ENCODE data around the gene ANKRD60.

The ANKRD60 gene, protein sequence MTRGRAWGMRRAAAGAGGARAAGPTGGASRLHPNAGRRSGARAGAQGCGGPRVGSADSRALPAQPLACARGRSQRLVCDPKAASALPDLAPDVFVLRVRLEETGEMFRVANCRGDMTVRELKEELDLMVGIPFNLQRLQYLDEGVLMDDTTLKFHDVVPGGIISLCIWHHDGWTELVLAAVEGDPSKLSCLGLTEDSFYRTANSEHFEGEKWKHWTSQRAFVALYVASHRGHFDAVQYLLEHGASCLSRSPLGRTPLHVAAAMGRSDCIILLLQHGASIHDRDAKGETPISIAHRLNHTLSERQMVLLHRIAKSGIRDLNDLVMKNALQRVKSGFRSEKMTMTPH

DNA sequence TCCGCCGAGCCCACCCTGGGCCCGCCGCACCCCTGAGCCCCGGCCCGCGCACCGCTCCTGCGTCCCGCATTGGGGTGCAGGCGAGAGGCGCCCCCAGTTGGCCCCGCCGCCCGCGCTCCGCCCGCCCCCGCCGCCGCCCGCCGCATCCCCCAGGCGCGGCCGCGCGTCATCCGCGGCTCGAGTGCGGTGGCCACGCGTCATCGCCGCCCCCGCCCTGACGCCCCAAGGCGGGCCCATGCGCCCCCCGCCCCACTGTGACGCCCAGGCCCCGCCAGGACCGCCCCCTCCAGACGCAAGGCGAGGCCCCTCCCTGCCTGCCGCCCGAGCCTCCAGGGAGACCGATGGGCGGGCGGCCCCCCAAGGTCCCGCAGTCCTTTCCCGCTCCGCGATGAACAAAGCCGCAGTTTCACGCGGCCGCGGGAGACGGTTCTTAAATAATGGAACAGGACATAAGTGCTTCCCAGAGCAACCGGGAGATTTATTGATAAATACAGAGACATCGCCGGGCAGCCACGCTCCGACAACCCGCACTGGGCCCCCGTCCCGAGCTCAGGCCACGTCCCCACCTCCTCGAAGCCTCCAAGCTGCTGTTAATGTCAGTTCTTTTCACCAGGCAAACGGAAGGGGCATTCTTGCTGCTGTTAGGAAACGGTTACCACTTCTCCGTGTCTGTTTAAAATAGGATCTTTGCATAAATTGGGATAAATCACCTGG lies at the start of gene ANKRD60:
Gene ANKRD60 (minus strand): TSS at position 170 of the 714 bp plus-strand sequence. CDS start 0 bp downstream, at position 170.
- no peak for DNase-seq (ENCODE audit: low spot score)

DNA sequence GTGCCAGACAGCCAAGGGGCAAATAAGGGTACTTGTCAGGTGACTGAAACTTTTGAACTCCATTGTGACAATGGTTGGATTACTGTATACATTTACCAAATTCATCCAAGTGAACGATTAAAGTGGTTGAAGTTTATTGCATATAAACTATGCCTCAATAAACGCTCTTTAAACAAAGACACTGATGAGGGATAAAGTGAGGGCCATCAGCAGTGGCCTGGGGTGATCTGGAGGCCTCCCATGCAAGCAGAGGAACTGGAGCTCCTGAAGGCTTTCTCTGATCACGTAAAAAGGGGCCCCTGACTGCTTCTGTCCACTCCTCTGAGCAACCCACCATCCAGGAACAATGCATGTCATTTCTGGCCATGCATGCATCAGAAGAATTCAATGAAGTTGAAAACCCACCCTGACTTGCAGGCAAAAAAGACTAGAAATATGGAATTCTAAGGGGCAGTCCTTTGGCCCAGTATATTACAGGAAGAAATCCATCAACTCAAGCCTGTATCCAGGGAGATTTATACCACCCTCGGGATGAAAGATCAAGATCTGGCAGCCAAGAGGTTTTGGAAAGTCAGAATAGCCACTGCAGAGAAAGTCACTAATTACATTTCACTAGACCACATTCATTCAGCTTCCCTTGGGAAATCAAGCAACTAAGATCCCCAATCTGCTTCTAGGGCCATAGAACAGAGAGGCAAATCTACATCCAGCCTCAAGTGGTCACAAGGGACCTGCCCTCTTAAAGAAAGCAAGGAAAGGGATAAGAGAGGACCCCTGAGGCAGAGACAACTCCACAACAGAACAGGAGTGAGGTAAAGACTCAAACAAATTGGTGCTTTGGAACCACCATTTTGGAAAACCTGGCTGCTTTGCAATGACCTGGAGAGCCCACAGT lies 49.4 kb upstream of the ANKRD60 start:
- no peak for DNase-seq (ENCODE audit: low spot score)

DNA sequence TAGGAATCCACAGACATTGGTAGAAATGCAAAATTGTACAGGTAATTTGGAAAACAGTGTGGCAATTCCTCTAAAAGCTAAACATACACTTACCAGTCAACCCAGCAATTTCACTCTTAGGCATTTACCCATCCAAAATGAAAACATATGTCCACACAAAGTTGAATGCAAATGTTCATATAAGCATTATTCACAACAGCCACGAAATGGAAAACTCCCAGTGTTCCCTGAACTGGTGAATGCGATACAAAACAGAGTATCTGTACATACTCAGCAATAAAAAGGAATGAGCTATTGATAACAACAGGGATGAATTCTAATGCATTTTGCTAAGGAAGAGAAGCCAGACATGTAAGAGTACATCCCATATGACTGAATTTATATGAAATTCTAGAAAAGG lies 48.7 kb upstream of the ANKRD60 start:
- DNase-seq (ENCODE audit: low spot score), result no peak

DNA sequence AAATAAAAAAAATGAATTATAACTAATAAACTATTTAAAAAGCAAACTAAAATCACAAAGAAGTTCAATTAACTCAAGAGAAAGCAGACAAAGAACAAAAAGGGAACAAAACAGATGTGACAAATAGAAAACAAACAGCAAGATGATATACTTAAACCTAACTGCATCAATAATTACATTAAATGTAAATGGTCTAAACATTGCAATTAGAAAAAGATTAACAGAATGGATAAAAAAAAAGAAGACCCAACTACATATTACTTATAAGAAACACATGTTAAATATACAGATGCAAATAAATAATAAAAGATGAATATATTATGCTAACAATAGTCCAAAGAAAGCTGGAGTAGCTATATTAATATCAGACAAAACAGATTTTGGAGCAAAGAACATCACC lies 45.9 kb upstream of the ANKRD60 start:
- DNase-seq (ENCODE audit: low spot score), result no peak

DNA sequence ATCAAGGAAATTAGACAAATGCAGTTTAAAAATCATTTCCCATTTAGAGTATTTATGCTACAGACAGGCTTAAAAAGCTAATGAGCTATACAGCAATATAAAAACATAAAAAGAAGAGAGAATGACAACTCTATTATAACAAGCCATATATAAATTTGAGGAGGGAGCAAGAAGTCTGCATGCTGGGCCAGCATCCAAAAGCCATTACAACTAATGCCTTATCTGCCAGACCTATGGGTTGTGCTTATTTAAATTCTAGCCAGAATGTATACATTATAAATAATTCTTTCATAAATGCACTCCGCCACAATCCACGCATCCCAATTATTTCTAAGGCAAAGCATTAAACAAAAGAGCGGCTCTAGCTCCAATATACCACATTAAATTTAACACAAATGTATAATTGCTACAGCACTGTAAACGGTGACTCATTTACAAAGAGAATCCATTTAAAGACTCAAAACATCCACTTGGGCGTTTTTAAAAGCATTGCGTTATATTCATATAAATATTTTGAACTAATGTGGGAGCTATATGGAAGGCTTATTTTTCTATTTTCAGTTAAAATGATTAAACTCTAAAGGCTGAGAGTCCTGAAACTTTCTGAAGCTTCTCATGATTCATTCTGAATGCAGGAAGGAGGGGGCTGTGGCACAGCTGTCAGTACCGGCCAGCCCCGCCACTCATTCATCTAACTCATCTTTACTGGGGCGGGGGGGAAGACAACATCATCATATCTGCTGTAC lies 43.3 kb upstream of the ANKRD60 start:
- no peak for DNase-seq (ENCODE audit: low spot score)

DNA sequence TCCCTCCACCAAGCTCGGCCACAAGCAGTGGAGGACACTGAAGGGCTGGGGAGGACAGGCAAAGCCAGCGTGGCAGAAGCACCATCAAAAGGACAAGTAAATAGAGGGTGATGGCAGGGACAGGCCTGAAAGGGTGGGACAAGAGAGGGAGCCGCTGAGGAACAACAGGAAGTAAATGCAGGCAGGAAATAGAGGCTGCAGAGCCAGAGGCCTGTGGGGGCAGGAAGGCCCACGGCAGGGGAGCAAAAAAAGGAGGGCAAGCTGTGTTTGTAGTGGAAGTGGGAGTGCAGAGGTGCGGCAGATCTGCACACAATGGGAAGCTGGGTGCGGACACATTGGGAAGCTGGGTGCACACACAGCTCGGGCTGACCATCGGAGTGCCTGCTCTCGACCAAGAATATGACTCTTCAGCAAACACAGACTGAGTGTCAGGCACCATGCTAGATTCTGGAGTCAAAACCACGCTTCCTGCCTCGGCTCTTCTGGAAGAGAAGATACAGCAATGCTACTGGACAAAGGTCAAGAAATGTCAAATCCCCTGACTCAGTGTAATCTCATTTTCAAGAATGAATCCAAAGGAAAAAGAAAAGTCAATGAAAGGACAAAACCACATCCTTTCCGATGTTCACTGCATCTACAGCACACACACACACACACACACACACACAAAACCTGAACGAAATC lies 40.6 kb upstream of the ANKRD60 start:
- DNase-seq (ENCODE audit: low spot score), result no peak

DNA sequence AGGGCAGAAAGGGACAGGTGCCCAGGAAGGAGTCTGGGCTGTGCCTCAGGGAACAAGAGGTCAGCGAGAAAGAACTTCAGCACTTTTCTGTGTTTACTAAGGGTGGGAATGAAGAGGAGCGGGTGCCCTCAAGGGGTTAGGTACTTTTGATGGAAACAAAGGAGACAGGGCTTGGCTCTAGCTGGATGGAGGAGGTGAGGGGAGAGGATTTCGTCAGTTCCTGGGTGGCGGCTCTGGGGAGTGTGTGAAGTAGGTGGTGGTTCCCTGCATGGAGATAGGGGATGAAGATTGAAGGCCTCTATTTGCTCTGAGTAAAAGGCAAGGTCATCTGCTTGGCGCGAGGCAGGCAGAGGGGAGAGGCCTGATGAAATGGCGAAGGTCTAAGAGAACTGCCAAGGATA lies 40.0 kb upstream of the ANKRD60 start:
- no peak for DNase-seq (ENCODE audit: low spot score)

DNA sequence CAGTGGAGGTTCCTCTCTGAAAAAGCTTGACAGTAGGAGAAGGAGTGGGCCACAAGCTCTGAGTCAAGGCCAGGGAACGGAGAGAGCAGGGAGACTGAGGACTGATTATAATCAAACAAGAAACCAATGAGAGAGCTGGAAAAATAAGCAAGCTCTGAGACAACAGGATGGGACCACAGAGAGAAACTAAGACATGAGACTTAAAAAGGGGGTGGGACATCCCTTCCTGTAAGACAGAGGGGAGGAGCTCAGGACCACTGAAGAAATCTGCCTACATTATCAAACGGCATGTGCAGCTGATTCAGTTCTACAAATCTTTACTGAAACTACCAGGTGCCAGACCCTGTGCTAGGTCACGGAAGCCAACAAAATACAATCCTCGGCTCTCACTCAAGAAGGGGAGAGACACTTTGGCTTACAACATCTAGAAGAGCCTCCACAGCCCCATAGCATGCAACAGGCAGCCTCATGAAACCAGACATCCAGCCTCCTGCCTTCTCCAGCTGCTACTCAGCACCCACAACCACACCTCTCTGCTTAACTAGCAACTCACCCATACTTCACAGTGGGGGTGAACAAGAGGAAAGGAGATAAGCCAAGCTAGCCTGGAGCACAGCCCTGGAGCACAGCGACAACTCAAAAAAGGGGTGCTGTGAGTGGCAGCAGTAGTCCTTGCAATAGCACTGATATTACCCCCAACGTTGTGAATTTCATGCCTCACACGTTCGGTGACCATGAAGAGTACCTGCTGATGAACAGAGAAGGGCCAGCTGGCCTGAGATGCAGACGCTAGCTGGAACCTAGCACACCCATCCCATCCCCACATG lies 39.1 kb upstream of the ANKRD60 start:
- no peak for DNase-seq (ENCODE audit: low spot score)

DNA sequence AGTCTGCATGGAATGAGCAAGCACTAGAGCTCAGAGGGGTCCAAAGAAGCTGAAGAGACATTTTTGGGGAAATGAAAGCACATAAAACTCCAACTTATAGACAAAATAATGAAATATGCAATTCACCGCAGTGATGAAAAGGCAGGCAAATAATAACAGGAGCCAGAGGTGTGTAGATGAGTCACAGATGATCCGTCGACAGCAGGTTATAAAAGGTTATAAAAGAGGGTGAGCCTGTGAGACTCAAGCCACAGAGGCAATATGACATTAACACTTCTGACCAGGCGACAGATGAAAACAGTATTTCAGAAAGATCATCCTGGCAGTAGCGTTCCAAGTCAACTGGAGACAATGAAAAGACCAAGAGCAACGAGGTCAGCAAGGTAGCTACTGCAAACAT lies 35.8 kb upstream of the ANKRD60 start:
- no peak for DNase-seq (ENCODE audit: low spot score)

DNA sequence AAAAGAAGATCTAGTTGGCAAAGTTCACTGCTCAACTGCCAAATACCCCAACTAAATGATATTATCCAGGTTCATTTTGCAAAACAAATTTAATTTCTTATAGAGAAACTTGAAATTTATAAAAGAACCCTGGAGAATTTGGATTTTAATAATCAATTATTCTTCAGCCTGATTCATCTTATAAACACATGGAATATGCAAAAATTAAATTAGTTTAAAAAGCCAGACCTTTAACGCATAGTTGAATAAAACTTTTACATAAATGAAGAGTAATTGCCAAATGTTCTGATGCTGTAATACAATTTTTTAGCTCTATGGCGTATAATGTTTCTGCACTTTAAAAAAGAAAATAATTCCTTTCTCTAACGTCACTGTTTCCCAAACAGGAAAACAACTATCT lies 33.2 kb upstream of the ANKRD60 start:
- DNase-seq (ENCODE audit: low spot score), result no peak

DNA sequence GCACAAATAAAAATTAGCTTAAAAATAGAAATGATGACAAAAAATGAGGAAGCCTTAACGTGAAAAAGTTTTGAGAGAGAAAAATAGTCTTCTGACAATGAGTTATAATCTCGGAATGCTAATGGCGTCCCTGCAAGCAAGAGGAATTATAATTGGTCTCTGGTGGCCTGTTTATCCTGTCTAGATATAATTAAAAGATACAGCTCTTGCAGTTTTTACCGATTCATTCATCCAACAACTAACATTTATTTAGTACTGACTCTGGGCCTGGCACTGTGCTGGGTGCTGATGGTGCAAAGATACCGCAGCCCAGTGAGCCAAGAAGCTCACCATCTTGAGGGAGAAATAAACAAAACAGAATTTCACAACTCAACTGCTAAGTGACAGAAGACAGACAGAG lies 31.6 kb upstream of the ANKRD60 start:
- no peak for DNase-seq (ENCODE audit: low spot score)

DNA sequence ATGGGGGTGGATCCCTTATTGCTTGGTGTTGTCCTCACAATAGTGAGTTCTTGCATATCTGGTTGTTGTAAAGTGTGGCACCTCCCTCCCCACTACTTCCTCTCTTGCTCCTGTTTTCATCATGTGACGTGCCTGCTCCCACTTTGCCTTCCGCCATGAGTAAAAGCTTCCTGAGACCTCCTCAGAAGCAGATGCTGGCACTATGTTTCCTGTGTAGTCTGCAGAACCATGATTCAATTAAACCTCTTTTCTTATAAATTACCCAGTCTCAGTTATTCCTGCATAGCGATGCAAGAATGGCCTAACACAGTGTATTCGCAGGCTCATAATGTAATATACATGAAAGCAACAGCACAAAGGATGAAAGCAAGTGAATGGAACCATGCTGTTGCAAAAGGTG lies 28.4 kb upstream of the ANKRD60 start:
- DNase-seq (ENCODE audit: low spot score), result no peak

DNA sequence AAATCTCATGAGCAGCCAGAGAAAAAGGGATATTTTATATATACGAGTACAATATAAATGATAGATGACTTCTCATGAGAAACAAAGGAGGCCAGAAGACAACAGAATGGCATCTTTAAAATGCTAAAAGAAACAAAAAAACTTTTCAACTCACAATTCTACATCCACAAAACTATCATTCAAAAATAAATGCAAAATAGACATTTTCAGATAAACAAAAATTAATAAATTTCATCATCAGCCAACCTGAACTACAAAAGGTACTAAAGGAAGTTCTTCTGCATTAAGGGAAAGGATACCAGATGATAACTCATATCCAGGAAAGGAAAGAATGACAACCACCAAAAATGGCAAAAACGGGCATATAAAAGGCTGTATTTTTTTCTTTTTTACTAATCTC lies 27.9 kb upstream of the ANKRD60 start:
- DNase-seq (ENCODE audit: low spot score), result no peak

DNA sequence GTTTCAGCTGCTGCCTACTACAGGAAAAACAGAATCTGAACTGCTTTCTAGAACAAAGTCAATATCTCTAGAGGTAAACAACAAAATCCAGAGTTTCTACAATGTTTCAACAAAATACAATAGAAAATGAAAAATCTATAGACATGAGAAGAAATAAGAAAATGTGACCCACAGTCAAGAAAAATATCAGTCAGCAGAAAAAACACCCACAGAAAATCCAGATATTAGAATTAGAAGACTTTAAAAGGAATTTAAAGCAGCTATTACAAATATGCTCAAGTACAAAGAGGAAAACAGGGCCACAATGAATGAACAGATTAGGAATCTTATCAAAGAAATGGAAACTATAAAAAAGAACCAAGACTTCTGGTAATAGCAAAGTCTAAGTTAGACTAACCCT lies 26.4 kb upstream of the ANKRD60 start:
- no peak for DNase-seq (ENCODE audit: low spot score)

DNA sequence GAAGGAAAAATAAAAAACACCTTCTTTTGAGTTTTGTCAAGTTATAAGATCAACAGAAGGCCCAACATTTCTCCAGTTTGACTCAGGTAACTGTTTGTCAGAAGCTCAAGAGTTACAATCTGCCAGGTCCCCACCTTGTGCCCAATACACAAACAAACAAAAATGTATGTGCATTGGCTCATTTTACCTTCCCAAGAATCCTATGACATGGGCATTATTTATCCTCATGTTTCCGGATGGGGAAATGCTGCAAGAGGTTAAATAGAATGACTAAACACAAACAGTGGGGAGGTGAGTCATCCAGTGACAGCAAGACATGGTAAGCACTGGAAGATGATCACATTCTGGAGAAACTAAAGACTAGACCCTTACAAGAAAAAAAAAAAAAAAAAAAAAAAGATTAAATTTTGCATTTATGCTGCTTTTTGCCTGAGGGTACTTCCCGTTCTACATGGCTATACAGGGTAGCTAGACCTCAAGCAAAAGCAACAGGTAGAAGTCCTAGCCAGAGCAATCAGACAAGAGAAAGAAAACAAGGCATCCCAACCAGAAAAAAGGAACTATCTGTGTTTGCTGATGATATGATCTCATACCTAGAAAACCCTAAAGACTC lies 23.6 kb upstream of the ANKRD60 start:
- DNase-seq (ENCODE audit: low spot score), result peak; percentile 9

DNA sequence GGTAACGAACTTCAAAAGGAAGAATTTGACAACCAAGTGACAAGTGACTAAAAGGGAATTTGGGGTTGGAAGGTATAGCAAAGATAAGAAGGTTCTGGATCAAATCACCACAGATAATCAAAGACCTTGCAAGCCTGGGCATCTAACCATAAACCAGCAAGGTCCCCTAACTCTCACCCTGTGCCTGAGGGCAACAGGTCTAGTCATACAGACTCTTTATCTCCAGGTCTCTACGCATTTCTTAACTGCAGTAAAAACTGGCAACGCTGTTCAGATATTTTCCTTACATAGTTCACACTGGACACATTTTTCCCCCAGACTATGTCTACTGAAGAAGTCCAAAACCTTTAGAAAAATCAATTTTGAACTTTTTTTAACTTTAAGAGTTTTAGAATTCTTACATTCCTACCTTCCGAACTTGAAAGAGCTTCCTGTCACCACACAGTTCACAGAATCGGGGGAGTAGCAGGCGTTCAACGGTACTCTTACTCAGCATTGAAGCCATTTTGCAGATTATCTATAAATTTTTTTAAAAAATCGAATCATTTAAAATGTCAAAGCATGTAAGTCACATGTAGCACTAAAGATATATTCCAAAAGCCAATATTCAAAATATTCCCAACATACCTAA lies 23.0 kb upstream of the ANKRD60 start:
- DNase-seq (ENCODE audit: low spot score), result no peak

DNA sequence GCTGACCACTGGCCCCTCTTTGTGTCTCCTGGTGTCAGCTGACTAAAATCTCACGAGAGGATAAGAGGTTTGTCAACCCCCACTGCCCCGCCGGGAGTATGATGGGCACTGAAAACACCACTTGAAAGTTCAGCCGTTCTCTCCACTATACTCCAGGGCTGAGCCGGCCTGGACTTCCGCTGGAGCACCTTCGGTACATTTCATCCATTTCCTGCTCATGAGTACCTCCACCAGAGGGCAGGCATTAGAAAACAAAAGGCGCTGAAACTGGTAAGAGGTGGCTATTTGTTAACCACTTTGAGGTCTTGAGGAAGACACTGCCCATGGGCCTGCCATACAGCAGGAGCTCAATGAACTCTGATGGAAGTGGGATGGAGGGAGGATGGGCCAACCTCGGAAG lies 17.9 kb upstream of the ANKRD60 start:
- DNase-seq (ENCODE audit: low spot score), result no peak

DNA sequence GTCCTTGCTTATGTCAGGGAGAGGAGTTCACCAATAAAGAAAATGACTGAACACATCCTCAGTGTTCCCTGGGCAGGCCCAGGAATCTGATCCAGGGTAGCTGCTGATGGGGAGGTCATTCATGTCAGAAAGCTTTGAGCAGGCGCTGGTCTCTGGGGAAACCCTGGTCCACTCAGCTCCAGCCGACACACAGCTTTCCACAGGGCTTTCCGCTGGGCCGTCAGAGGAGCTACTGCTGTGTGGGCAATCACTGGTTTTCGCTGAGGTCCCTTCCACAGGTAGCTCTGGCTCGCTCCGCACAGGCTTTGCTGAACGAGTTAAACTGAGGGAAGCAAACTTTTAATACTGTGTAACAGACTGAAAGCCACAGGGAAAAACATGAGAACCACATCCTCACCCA lies 17.5 kb upstream of the ANKRD60 start:
- no peak for DNase-seq (ENCODE audit: low spot score)

DNA sequence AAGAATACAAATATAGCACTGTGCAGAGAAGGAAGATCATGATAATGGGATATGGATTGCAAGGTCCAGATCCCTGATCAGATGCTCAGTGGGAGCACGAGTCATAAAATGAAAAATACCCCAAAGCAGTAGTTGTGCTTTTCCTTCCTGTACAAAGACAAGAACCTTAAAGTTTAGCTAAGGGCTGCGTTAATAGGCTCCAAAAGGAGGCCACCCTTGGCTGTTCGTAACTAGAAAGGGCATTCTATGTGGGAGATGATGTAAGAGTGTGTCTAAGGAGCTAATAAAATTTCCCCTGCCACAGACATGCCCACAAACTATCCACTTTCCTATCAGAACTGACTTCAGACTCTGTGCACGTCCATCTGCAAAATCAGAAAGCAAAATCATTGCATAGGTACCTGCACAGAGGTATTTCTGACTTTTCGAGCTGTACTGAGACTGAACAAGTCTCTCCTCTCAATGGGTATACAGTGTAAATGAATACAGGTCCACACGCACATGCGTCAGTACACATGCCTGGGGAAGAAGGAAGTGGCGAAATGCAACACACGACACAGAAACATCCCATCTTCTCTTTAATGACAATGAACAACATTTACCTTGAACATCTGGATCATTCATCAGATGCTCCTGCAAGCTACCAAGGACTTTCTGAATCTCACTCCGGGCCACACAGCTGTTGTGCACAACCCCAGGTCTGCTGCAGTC lies 16.9 kb upstream of the ANKRD60 start:
- DNase-seq (ENCODE audit: low spot score), result no peak
